HEK293T (cell line): ENCODE measurements around the gene ESPN.

ENCODE experiments used
- ARNT ChIP-seq: fragments of 450-650 bp; IDR thresholded peaks from 2 replicates; pipeline ENCODE4 v1.6.1; 2017; ENCODE audit warnings: mild to moderate bottlenecking
- BHLHE40 ChIP-seq: fragments of 450-650 bp; IDR thresholded peaks from 2 replicates; pipeline ENCODE4 v1.6.1; 2016; ENCODE audit warnings: mild to moderate bottlenecking, moderate library complexity, borderline replicate concordance
- CTBP1 ChIP-seq: fragments of 450-650 bp; IDR thresholded peaks from 2 replicates; pipeline ENCODE4 v1.6.1; 2016; ENCODE audit warnings: borderline replicate concordance
- ELF4 ChIP-seq: fragments of 450-650 bp; IDR thresholded peaks from 2 replicates; pipeline ENCODE4 v1.6.1; 2017; ENCODE audit warnings: antibody characterized with exemption
- FOXA1 ChIP-seq: fragments of 450-650 bp; IDR thresholded peaks from 2 replicates; pipeline ENCODE4 v1.6.1; 2016; ENCODE audit warnings: mild to moderate bottlenecking
- FOXM1 ChIP-seq: fragments of 450-650 bp; IDR thresholded peaks from 2 replicates; pipeline ENCODE4 v1.6.1; 2017; ENCODE audit warnings: mild to moderate bottlenecking, borderline replicate concordance
- L3MBTL2 ChIP-seq: fragments of 450-650 bp; conservative IDR thresholded peaks from 2 replicates; pipeline ENCODE4 v1.6.1; 2016; ENCODE audit warnings: mild to moderate bottlenecking
- LEF1 ChIP-seq: fragments of 450-650 bp; IDR thresholded peaks from 2 replicates; pipeline ENCODE4 v1.6.1; 2017; ENCODE audit warnings: mild to moderate bottlenecking, borderline replicate concordance
- PKNOX1 ChIP-seq: fragments of 450-650 bp; IDR thresholded peaks from 2 replicates; pipeline ENCODE4 v1.6.1; 2016
- SP1 ChIP-seq: fragments of 450-650 bp; IDR thresholded peaks from 2 replicates; pipeline ENCODE4 v1.6.1; 2017
- SUZ12 ChIP-seq: fragments of 450-650 bp; IDR thresholded peaks from 2 replicates; pipeline ENCODE4 v1.6.1; 2016; ENCODE audit warnings: mild to moderate bottlenecking
- TARDBP ChIP-seq: fragments of 450-650 bp; IDR thresholded peaks from 2 replicates; pipeline ENCODE4 v1.6.1; 2016

- TF ChIP-seq SP1, result no peak
- no peak for TF ChIP-seq ELF4
- no peak for TF ChIP-seq BHLHE40
- no peak for TF ChIP-seq FOXM1
- no peak for TF ChIP-seq SUZ12
- TF ChIP-seq TARDBP, result no peak
- TF ChIP-seq ARNT, result no peak
- no peak for TF ChIP-seq PKNOX1
- no peak for TF ChIP-seq CTBP1
- no peak for TF ChIP-seq FOXA1
- TF ChIP-seq LEF1, result no peak
- TF ChIP-seq L3MBTL2, result no peak
These were observed 10.6 kb downstream of the ESPN start for GRCh38 chr1:6435129-6435528.
